GM18909 (cell line): Measurements from ENCODE around the gene NTPCR.
"Not testable (repeated sequence)": the region's sequence is repeated elsewhere in the genome, so short reads cannot be mapped to it uniquely, and the experiment has no call there.

Source experiments
- ATAC-seq: cut with Tn5 transposase; IDR thresholded peaks from one replicate; pipeline ENCODE4 v1.9.1; 2021; ENCODE audit warnings: mild to moderate bottlenecking; ENCODE audit not compliant: unreplicated experiment, poor library complexity

Gene NTPCR

GRCh38 chr1:232925421-232926220 lies 24.8 kb upstream of the NTPCR start:
- ATAC-seq, result no peak

DNA sequence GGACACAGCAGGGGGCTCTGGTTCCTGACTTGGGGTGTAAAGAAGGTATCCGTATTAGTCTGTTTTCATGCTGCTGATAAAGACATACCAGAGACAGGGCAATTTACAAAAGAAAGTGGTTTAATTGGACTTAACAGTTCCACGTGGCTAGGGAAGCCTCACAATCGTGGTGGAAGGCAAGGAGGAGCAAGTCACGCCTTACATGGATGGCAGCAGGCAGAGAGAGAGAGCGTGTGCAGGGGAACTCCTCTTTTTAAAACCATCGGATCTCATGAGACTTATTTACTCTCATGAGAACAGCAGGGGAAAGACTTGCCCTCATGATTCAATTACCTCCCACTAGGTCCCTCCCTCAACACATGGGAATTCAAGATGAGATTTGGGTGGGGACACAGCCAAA lies 23.2 kb upstream of the NTPCR start:
- not testable (repeated sequence) for ATAC-seq

- ATAC-seq, result no peak
Observed at GRCh38 chr1:232927830-232928505, 22.4 kb upstream of the NTPCR start.

- no peak for ATAC-seq
Observed at GRCh38 chr1:232932486-232933425, 17.7 kb upstream of the NTPCR start.

- ATAC-seq, result no peak
Observed at GRCh38 chr1:232936941-232937340, 13.5 kb upstream of the NTPCR start.

- ATAC-seq, result no peak
Observed at GRCh38 chr1:232937741-232938375, 12.6 kb upstream of the NTPCR start.

GRCh38 chr1:232938926-232939325 lies 11.5 kb upstream of the NTPCR start:
- ATAC-seq, result no peak

DNA sequence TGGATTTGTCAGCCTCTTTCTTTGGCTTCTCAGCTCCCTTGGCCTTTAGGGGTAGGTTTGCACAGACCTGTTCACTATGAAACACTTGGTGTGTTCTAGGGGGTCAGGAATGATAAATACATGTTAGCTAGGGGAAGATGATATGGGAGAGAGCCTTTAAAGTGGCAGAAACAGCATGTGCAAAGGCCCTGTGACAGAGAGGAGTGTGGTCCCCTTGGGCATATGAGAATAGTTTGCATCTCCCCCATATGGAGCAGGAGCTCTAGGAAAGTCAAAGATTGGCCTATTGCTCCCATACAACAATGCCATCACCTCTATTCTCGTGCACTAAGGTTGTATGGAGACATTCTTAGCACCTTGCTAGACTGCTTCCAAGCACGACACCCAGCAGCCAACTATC lies 10.7 kb upstream of the NTPCR start:
- no peak for ATAC-seq

GRCh38 chr1:232940262-232940661 lies 10.1 kb upstream of the NTPCR start:
- ATAC-seq, result peak; percentile 74

GRCh38 chr1:232942413-232943294 lies 7.8 kb upstream of the NTPCR start:
- no peak for ATAC-seq

DNA sequence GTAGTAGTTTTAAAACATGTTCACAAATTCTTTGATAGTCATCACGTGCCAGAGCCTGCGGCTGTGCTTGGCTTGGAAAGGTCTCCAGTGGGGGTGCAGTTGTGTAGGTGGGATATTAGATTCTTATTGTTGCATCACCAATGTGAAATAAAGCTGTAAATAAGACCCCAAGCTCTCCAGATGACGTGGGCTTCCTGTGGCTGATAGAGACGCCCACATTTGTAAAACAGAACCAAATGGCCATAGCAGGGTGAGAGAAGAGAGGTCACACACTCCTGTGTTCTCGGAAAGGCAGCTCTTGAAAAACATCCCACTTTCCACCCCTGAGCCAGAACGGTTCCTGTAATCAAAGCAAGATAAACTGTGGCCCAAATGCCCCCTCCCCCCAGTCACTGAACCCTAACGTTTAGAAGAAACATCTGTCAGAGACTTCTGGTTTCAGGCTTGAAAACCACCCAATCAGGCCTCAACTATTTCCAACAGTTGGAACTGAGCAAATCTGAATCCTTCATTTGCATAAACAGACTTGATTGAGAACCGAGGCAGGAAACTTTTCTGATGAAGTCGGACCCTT lies 6.6 kb upstream of the NTPCR start:
- ATAC-seq, result peak; percentile 59

- ATAC-seq, result no peak
Observed at GRCh38 chr1:232944347-232944746, 6.1 kb upstream of the NTPCR start.

DNA sequence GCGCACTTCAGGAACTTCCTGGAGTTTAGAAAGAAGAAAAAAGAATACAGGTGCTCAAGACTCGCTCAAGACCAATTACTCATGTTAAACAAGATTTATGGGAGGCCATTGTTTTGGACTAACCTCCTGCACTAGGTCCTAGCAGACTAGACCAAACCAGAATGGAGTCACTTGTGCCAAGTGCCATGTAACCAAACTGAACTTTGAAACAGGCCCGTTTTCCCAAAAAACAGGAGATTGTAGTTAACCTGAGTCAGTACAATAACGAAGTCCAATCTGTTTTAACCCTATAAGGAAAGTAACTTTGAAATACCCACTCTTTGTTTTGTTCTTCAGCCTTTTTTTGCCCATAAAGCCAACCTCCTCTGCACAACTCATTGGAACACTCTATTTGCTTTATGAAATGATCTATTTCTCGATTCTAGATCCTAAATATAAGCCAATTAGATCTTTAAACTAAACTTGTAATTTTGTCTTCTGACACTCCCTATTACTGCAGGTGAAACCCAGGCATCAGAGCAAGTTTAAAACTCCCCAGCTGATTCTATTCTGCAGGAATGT lies 695 bp upstream of the NTPCR start:
- ATAC-seq, result no peak

DNA sequence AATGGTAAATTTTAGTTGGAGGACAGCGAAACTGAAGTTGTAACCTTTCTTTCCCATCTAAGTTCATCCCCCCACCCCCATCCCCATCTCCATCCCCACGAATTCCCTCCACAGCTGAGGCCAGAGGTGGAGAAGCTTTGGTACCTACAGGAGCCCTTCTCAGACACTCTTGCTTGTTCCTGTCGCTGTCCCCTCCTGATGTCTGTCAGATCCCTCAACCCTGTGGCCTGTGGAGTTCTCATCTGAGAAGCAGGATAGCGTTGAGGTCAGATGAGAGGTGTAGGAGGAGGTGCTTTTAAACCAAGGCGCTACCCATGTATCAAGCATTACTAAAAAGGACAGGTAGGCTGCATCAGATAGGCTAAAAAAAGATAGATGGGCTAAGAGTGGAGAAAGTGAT lies 769 bp downstream of the NTPCR start:
- ATAC-seq, result peak; percentile 30

- no peak for ATAC-seq
Observed at GRCh38 chr1:232951605-232952004, 1.2 kb downstream of the NTPCR start.

DNA sequence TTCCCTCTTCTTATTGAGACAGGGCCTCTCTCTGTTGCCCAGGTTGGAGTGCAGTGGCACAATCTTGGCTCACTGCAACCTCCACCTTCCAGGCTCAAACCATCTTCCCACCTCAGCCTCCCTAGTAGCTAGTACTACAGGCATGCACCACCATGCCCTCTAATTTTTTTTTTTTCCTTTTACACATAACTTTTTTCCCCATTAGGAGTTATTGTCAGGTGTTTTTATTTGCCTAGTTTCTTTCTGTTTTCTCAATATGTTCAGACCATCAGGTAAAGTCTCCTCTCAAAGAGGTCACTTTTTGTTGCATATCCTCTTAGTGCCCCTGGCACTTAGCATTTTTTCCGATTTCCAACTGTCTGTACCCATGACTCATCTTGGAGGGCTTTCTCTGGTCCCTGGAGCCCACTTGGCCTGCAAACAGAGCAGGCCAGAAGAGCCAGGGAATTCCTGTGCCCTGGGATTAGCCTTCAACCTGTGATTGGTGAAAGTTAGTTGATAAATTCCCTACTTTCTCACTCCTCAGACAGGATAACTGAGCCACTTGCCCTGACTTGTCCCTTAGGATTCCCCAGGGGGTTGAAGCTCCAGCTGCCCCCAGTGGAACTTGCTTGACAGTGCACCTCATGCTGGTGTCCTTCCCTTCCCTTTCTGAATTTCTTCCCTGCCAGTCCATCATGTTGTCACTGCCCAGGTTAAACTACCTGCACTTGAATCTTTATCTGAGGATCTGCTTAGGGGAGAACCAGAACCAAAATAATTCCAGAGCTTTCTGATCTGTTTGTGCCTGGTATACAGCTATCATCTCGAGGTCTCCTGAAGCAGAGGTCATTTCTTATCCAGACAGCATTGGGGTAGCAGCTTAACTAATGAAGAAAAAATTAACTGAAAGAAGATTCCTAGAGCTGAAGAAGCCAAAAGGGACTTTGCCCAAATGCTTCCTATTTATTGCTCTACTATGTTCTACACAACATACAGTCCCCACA lies 2.4 kb downstream of the NTPCR start:
- ATAC-seq, result peak; percentile 56

GRCh38 chr1:232954594-232955365 lies 4.4 kb downstream of the NTPCR start:
- ATAC-seq, result no peak
